ENCODE measurements around the gene SLC12A8. TPM values are rescaled to one million over a fixed set of nuclear protein-coding genes. Genes with fewer than 3 reads are reported as not detected.

SLC12A8 gene
- total RNA-seq, 2 donors from 2014 or later, result 0.53 to 1.5 TPM

DNA sequence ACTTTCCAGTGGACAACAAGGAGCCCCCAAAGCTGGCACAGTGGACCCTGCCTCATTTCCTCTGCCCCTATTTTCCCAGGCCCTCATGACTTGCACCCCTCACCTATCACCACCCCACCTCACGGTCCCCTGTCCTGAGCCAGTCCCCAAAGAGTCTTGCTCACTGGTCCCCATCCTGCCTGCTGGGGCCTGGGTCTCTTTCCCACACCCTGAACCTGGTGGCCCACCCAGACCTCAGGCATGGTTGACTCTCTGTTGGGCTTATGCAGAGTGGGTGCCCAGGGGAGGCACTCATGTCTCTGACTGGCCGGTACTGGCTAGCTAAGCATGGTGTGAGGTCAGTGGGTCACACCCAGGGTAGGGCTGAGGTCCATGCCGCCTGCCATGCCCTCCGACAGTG lies 73.2 kb downstream of the SLC12A8 start:
- ATAC-seq (replicated peaks), result no peak
- peaks cover 22% of the 10 kb centered on the region for H3K27me3 Mint-ChIP-seq
- no peaks in the 10 kb centered on the region for H3K9me3 Mint-ChIP-seq
- H3K36me3 Mint-ChIP-seq (ENCODE audit: low read depth), result no peaks in the 10 kb centered on the region
- H3K4me3 Mint-ChIP-seq, result no peak overlapping the region
- no peak overlapping the region for H3K27ac Mint-ChIP-seq
- peaks cover 10% of the 10 kb centered on the region for H3K4me1 Mint-ChIP-seq

DNA sequence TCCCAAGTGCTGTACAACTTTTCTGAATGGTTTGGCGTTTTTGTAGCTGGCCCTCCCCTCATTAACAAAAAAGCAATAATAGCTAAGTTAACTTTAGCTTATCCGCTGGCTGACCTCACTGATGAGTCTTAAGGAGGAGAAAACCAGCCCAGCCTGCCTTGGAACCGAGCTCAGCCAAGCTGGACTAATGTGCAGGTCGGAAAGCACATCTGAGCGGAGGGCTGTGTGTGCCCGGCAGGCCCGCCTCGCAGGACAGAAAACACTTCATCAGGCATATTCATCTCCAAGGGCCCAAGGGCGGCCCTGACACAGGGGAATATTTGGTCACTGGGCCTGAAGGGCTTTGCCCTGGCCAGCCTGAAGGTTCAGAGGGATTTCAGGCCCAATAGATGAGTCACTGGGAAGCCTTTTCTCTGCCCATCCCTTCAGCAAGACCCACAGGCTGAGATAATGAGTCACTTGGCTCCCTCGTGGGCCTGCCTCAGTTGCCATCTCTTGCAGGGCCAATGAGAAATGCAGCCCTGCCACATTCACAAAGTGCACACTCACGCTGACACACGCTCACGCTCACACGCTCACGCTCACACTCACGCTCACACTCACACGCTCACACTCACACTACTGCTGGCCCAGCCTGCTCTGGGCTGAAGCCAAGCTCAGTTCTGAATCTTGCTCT lies 75.1 kb downstream of the SLC12A8 start:
- no peak overlapping the region for H3K27ac Mint-ChIP-seq
- no peaks in the 10 kb centered on the region for H3K36me3 Mint-ChIP-seq (ENCODE audit: low read depth)
- H3K4me3 Mint-ChIP-seq, result no peak overlapping the region
- H3K4me1 Mint-ChIP-seq, result peaks cover 10% of the 10 kb centered on the region
- ATAC-seq (replicated peaks), result no peak
- H3K9me3 Mint-ChIP-seq, result no peaks in the 10 kb centered on the region
- H3K27me3 Mint-ChIP-seq, result peaks cover 18% of the 10 kb centered on the region

DNA sequence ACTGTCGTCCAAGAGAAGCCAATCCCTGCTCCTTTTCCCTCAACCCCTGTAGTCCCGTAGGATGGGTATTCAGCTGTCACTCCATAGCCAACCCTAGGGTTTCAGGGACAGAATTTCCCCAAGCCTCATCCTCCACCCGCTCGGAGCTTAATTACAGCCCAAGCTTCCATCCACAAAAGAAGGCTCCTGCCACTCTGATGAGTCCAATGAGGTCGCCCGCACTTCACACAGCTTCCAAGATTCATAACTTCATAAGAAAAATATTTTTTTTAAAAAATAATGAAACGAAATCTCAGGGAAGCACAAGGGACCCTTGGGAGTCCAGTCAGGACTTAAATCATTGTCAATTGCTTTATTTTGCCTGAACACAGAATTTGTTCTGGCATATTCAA lies 75.6 kb downstream of the SLC12A8 start:
- Mint-ChIP-seq H3K4me1 (peaks cover 10% of the 10 kb centered on the region), H3K9me3 (no peaks in the 10 kb centered on the region), H3K36me3 (ENCODE audit: low read depth) (no peaks in the 10 kb centered on the region), H3K27ac (no peak overlapping the region), H3K4me3 (no peak overlapping the region), H3K27me3 (peaks cover 22% of the 10 kb centered on the region)
- no peak for ATAC-seq (replicated peaks)

DNA sequence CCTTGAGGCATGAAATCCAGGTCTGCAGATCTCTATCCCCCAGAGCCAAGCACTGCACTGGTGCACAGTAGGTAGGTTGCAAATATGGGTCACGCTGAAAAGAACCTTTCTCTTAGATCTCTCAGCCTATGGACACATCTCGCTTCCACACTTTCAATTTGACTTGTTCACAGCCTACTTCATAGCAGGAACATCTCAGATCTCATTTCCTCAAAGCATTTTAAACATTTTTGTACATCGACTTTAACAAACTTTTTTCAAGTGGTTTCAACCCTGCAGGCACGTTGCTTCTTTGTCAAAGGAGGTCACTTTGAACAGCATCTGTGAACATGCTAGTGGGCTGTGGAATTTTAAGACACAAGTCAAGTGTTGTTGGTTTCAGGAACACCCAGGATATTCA lies 76.0 kb downstream of the SLC12A8 start:
- no peaks in the 10 kb centered on the region for H3K9me3 Mint-ChIP-seq
- H3K36me3 Mint-ChIP-seq (ENCODE audit: low read depth), result no peaks in the 10 kb centered on the region
- H3K27ac Mint-ChIP-seq, result no peak overlapping the region
- no peak overlapping the region for H3K4me3 Mint-ChIP-seq
- ATAC-seq (replicated peaks), result no peak
- H3K4me1 Mint-ChIP-seq, result peaks cover 10% of the 10 kb centered on the region
- H3K27me3 Mint-ChIP-seq, result peaks cover 22% of the 10 kb centered on the region

DNA sequence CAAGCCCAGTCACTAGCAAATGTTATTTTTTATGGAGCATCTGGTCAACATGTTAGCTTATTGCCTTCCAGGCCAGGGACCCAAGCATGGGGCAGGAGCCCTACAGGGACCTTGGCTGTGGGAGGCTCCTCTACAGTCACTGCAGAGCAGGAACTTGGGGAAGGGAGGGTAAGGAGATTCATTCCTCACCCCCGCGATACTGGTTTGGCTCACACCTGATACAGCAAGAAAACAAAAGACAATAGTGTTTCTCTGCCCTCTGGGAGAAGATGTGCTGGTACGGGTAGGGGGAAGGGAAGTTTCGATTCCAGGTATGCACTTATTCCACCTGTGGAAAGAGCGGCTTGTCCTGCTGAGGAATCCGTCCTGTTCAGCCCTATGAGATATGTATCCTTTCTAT lies 77.6 kb downstream of the SLC12A8 start:
- Mint-ChIP-seq H3K4me3 (no peak overlapping the region), H3K27ac (no peak overlapping the region), H3K4me1 (peaks cover 5% of the 10 kb centered on the region), H3K36me3 (ENCODE audit: low read depth) (no peaks in the 10 kb centered on the region), H3K9me3 (no peaks in the 10 kb centered on the region), H3K27me3 (peaks cover 22% of the 10 kb centered on the region)
- no peak for ATAC-seq (replicated peaks)

DNA sequence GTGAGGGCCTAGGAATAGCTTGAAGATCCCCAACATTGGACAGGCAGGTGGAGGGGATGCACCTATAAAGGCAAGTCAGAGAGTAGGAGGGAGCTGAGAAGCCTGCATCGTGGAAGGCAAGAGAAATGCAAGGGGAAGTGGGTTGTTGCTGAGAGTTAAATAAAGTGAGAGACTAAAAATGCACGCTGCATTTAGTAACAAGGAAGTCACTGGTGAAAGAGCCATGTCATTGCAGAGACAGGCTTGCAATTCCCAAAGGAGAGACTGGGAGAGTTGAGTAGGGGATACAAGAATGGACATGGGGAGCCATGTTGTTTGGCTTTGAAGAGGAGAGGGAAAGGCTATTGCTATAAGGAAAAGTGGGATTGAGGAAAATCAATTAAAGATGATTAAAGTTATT lies 79.7 kb downstream of the SLC12A8 start:
- ATAC-seq (replicated peaks), result no peak
- H3K4me3 Mint-ChIP-seq, result no peak overlapping the region
- H3K9me3 Mint-ChIP-seq, result no peaks in the 10 kb centered on the region
- H3K27me3 Mint-ChIP-seq, result peaks cover 14% of the 10 kb centered on the region
- H3K27ac Mint-ChIP-seq, result no peak overlapping the region
- peaks cover 3% of the 10 kb centered on the region for H3K4me1 Mint-ChIP-seq
- H3K36me3 Mint-ChIP-seq (ENCODE audit: low read depth), result no peaks in the 10 kb centered on the region

DNA sequence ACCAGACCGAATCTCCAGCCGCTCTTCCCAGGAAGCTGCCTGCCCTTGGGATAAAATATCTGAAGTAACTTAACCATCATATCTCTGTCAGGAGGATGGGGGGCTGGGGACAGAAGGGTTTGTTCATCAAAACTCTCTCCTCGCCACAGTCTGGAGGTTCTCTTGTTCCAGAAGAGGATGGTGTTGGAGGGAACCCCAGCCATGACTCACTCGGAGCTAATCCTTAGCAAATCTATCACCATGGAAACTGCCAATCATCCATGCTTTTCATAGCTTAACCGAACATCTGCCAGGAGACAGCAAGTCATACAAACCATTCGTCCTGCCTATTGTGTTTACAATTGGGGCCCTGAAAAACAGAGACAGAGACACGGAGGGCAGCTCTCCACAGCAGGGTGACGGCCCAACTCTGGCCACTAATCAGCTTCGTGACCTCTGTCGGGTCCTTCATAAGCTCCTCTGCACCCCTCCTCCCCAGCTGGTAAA lies 83.0 kb downstream of the SLC12A8 start:
- Mint-ChIP-seq H3K27me3 (peaks cover 7% of the 10 kb centered on the region), H3K4me1 (peaks cover 9% of the 10 kb centered on the region), H3K4me3 (no peak overlapping the region), H3K9me3 (no peaks in the 10 kb centered on the region), H3K36me3 (ENCODE audit: low read depth) (no peaks in the 10 kb centered on the region), H3K27ac (no peak overlapping the region)
- no peak for ATAC-seq (replicated peaks)

DNA sequence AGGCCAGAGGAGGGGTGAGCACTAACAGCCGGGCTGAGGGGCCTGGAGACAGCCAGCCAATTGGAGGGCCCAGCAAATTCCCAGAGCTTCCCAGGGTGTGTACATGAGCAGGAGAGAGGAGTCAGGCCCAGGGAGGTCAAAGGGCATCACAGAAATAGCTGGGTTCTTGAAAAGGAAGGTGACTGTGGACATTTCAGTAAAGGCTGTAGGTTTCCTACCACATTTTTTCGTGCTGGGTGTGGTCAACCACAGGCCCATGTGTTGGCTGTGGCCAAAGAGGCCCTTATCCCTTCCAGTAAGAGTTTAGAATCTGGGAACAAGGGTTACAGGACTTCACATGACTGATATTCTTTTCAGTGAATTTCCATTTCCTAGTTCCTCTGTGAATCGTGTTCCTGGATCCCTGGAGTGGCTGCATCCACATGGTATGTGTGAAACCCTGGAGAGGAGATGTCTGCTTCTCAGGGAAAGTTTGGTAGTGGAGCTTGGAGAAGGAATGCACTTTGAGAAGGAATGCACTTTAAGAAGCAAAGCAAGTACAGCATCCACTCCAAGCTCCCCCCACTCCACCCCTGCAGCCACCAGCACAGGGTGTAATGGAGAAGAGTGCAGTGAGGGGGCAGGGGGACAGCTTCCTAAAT lies 83.6 kb downstream of the SLC12A8 start:
- Mint-ChIP-seq H3K4me1 (peaks cover 9% of the 10 kb centered on the region), H3K27me3 (peaks cover 5% of the 10 kb centered on the region), H3K4me3 (no peak overlapping the region), H3K9me3 (no peaks in the 10 kb centered on the region), H3K36me3 (ENCODE audit: low read depth) (no peaks in the 10 kb centered on the region), H3K27ac (no peak overlapping the region)
- ATAC-seq (replicated peaks), result no peak

DNA sequence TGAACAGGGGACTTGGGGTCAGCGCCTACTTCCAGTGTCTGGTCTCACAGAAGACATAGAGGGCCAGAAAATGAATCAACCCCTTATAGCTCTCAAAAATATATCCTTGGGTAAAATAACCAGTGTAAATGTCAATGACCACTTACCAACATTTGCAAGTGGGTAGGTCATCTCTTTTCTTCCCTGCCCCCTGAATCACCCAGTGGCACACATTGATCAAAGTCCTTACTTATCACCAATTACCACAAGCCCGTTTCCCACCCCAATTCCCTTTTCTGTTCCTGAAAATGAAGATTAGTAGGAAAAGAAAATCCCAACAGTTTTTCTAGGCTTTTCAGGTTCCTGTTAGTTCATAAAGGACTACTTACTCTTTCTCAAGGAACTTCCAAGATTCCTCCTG lies 86.2 kb downstream of the SLC12A8 start:
- Mint-ChIP-seq H3K27me3 (peaks cover 4% of the 10 kb centered on the region), H3K27ac (no peak overlapping the region), H3K36me3 (ENCODE audit: low read depth) (no peaks in the 10 kb centered on the region), H3K9me3 (no peaks in the 10 kb centered on the region), H3K4me3 (no peak overlapping the region), H3K4me1 (peaks cover 9% of the 10 kb centered on the region)
- ATAC-seq (replicated peaks), result no peak

DNA sequence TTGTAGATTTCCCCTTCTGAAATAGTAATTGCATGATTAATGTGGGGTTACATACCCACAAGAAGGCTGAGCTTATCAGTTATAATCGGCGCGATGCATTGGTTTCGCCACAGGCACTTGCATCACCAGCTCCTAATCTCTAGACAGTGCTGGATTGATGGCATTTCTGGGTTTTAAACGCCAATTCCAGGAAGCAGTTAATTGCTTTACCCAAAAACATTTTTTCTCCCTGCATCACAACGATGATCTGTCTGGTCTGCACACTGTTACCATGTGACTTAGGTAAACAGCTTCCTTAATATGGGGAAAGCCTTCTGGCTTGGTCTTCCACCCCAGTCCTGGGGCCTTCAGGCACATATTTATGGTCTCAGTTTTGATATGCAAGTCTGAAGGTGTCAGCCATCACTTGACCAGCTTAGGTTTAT lies 86.7 kb downstream of the SLC12A8 start:
- peak; percentile 73 for ATAC-seq (replicated peaks)
- H3K9me3 Mint-ChIP-seq, result no peaks in the 10 kb centered on the region
- no peak overlapping the region for H3K27ac Mint-ChIP-seq
- H3K36me3 Mint-ChIP-seq (ENCODE audit: low read depth), result no peaks in the 10 kb centered on the region
- H3K4me3 Mint-ChIP-seq, result no peak overlapping the region
- H3K27me3 Mint-ChIP-seq, result peaks cover 4% of the 10 kb centered on the region
- peaks cover 9% of the 10 kb centered on the region for H3K4me1 Mint-ChIP-seq

DNA sequence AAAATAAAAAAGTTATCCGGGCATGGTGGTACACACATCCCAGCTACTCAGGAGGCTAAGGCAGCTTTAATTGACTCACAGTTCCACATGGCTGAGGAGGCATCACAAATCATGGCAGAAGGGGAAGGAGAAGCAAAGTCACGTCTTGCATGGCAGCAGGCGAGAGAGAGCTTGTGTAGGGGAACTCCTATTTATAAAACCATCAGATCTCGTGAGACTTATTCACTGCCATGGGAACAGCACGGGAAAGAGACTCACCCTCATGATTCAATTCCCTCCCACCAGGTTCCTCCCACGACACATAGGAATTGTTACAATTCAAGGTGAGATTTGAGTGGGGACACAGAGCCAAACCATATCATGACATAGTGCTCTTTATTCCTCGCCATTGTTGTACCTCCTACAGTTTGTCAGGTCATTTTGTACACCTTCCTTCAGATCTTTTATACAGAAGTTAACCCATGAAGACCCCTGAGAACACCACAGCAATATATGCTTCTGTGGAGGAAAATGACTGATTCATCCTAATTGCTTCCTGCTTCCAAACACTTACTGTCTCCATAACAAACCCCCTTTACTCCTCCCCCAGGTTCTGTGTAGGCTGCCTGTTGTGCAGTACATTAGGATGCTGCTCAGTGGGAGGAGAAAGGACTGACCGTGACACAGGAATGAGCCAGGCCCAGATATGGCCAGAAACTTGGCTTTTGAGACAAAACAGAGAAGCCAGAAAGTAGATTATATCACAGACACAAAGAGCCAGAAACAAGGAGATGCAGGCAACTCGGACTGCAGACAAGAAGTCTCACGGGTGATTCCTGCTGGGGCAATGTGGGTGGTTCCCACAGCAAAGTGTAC lies 88.9 kb downstream of the SLC12A8 start:
- peaks cover 15% of the 10 kb centered on the region for H3K4me1 Mint-ChIP-seq
- ATAC-seq (replicated peaks), result no peak
- H3K36me3 Mint-ChIP-seq (ENCODE audit: low read depth), result no peaks in the 10 kb centered on the region
- peaks cover 4% of the 10 kb centered on the region for H3K27me3 Mint-ChIP-seq
- H3K4me3 Mint-ChIP-seq, result no peak overlapping the region
- H3K9me3 Mint-ChIP-seq, result no peaks in the 10 kb centered on the region
- H3K27ac Mint-ChIP-seq, result no peak overlapping the region

DNA sequence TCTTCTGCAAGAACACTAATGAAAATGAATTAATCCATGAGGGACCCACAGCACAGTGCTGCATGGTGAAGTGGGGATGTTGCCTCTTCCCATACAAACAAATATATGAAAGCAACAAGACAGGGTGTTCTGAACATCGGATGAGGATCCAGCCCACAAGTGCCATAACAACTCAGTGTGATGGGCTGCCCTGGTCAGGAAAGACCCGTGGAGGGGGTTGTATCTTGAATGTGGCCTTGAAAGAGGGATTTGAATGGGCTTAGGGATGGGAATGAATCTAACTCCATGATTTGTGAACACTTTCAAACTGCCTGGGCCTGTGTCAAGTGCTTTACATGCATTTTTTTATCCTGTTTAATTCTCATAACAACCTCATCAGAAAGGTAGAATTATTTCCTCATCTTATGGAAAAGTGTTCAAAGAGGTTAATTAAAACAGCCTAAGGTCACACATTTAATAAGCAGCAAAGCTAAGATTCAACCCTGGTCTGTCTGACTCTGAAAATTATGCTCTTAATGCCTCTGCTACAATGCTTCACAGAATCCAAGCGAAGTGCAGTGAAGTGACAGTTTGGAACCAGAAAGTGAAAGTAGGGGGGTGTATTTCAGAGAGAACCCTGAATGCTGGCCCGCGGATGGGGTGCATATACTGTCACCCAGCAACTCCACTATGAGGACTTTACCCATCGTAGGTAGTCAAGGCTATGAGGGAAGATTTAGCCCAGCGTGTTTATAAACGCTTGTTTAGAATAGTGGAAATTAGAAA lies 91.1 kb downstream of the SLC12A8 start:
- H3K4me1 Mint-ChIP-seq, result peaks cover 14% of the 10 kb centered on the region
- H3K36me3 Mint-ChIP-seq (ENCODE audit: low read depth), result no peaks in the 10 kb centered on the region
- no peak overlapping the region for H3K4me3 Mint-ChIP-seq
- peaks cover 4% of the 10 kb centered on the region for H3K27me3 Mint-ChIP-seq
- no peak overlapping the region for H3K27ac Mint-ChIP-seq
- ATAC-seq (replicated peaks), result no peak
- H3K9me3 Mint-ChIP-seq, result no peaks in the 10 kb centered on the region

DNA sequence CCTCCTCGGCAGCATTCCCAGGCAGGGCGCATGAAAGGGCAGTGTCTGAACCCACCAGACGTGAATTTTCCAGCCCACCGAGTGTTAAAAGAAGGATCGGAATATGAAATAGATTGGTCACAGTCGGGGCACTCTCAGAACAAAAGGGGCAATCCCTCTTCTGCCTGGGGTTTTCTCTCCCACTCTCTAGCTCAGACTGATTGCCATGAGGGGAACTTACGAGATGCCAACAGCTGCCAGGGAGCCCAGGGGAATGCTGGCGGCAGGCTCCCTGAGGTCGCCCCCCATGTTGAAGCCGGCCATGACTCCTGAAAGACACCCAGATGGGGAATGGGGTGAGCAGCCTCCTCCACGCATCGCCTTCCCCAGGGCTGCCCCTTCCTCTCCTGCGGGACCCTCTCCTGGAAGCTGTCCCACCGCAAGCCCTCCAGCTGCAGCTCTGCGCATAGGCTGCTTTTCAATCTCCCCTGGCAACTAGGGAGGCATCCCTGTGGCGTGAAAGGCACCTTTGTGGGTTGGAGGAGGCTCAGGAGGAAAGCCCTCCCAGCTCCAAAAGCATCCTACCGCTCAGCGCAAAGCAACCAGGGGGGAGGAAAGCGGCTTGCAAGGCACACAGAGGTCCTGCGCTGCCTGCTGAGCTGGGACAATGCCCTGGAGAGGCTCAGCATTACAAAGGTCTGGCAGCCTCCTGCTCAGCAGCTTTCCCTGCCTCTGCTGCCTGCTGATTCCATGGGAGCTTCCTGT lies 92.0 kb downstream of the SLC12A8 start:
- H3K4me3 Mint-ChIP-seq, result no peak overlapping the region
- no peak overlapping the region for H3K27ac Mint-ChIP-seq
- peaks cover 4% of the 10 kb centered on the region for H3K27me3 Mint-ChIP-seq
- H3K9me3 Mint-ChIP-seq, result no peaks in the 10 kb centered on the region
- ATAC-seq (replicated peaks), result no peak
- no peaks in the 10 kb centered on the region for H3K36me3 Mint-ChIP-seq (ENCODE audit: low read depth)
- peaks cover 6% of the 10 kb centered on the region for H3K4me1 Mint-ChIP-seq

Measured in activated T-helper 17 cell treated with anti-CD3 and anti-CD28 coated beads, Interleukin-2, amount 50 U/mL, for 72 hours (primary cell).